HG03196 (cell line): ENCODE results near the gene MIER1.
"Not testable (repeated sequence)": the region's sequence is repeated elsewhere in the genome, so short reads cannot be mapped to it uniquely, and the experiment has no call there.

Source experiments
- ATAC-seq: cut with Tn5 transposase; IDR thresholded peaks from one replicate; pipeline ENCODE4 v1.9.1; 2021; ENCODE audit not compliant: unreplicated experiment

The MIER1 gene

DNA sequence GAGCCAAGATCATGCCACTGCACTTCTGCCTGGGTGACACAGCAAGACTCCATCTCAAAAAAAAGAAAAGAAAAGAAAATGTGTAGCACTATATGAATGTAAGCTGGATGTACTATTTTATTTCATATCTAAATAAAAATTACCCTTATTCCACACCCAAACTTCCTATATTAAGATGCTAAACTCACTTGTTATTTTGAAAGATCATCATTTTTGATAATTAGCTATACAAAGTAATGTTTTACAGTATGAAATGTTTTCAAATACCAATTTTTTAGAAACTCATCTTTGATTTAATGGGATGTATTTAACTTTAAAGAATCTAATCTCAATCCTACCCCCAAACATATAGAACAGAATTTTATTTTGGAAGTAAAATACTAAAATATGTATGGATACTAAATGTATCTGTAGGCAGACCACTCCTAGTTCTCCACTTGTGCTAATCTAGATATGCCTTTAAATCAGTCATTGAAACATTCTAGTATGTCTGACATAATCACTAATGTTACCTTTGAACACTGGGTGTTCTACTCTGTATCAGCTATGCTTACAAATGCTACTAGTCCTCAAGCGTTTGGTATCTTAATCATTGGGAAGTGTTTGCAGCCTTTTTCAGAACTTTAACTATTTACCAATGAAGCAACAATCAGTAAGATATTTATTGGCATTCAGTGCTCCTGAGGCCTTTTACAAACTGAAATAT is 12.9 kb downstream of the MIER1 start:
- ATAC-seq, result no peak

DNA sequence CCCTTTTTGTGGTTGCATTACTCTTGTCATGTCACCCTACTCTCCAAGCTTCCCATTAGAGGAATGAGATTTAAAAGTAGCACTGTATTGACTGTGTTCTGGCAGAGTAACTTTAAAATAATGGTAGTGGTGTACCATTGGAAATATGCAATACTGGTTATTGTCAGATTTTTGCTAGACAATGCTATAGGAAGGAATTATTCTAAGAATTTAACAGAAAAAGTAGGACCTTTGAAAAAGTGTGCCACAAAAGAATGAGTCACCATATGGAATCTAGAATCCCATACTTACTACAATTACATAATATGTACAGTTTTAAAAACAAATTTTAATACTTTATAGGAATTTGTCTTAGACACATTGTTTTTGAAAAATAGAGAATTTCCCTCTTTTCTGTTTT is 13.8 kb downstream of the MIER1 start:
- ATAC-seq, result no peak

DNA sequence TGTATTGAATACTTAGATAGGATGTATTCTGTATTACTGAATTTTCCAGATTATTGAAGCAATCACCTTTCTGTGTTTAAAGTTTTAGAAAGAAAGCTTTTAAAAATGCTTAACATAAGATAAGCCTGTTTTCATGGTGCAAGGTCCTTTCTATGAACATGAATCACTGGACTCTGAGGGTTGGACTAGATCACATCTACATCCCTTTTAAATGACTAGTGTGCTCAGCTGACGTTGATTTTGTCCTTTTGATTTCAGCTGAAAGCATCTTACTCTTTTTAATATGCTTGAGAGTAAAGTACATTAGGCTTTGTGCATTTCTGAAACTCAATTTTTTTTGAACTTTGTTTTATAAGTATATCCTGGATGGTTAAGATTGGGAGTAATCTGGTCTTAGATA is 16.2 kb downstream of the MIER1 start:
- ATAC-seq, result no peak

DNA sequence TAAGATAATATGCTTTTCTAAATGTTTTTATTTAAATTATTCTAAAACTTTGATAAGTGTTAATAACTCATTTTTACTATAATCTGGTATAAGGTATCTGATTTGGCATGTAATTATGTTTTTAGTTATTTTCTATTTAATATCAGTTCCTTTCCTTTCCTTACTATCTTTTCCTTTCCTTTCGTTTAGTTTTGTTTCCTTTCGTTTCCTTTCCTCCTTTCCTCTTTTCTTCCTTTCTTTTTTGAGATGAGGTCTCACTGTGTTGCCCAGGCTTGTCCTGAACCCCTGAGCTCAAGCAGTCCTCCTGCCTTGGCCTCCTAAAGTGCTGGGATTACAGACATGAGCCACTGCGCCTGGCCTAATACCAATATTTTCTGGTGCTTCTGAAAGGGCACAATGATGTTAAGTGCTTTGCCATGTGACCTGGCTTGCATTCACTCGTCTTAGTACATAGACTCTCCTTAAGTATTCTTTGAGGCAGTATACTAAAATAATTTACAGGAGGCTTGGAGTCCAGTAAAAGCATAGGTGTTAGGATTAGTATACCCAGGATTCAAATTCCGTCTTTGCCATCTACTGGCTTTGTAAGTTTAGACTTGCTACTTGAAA is 18.7 kb downstream of the MIER1 start:
- no peak for ATAC-seq

DNA sequence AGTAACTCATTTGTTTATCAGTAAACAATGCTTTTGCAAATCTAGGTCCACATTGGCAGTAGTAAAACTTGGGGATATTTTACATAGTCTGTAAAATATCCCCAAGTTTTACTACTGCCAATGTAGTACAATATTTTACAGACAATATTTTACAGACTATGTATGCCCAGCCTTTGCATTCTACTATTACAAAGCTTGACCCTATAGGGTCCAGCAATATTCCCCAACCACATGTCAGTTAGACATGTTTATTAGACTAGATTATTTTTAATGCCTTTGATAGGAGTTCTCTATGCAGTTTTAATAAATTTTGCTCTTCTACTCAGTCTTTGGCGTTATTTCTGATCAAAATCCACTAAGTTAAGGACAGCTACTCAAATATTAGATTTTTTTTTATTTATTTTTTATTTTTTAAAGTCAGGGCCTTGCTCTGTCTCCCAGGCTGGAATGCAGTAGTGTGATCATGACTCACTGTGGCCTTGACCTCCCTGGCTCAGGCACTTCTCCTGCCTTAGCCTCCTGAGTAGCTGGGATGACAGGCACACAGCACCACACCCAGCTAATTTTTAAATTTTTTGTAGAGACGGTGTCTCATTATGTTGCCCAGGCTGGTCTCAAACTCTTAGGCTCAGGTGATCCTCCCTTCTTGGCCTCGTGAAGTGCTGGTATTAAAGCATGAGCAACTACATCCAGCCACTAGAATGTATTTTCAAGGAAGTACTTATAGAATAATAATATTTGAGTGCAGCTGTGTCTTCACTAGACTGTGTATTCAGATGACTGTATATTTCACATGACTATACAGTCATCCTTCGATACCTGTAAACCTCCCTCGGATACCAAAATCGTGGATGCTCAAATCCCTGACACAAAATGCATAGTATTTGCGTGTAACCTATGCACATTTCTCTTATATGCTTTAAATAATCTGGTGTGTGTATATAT is 19.8 kb downstream of the MIER1 start:
- ATAC-seq, result no peak

DNA sequence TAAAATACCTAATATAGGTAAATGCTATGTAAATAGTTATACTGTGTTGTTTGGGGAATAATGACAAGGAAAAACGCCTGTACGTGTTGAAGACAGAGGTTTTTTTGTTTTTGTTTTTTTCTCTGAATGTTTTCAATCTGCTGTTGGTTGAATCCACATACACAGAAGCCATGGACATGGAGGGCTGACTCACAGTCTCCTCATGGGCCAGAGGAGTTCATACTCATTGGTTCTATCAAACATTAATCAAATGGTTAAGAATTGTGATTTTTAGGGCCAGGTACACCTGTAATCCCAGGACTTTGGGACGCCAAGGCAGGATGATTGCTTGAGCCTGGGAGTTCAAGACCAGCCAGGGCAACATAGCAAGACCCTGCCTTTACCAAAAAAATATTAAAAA is 20.5 kb downstream of the MIER1 start:
- no peak for ATAC-seq

DNA sequence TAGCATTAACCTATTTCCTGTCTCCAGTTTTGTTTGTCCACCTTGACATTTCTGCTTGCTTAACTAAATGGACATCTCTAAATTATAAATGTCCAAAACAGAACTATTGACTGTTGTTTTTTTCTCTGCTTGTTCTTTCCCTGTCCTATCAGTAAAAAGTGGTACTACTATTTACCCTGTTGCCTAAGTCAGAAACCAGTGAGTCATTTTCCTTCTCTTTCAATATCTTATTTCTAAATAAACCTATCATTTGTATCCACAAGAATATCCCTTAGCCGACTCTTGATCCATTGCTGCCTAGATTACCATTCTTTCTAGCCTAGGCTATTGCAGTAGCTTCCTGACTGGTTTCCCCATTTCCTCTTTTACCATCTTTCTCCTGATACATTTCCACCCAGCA is 22.5 kb downstream of the MIER1 start:
- ATAC-seq, result no peak

DNA sequence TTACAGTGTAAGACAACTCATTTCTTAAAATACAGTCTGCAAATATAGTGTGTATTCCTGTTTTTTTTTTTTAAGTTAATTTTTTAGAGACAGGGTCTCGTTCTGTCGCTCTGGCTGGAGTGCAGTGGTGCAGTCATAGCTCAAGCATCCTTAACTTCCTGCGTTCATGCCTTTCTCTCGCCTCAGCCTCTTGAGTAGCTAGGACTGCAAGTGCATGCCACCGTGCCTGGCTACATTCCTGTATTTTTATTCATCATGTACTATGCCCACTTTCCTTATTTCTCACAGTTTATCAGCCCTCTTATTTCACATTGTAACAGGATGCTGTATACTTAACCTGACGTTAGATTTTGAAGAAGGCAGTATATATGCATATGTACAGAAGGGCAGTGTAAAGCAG is 26.7 kb downstream of the MIER1 start:
- ATAC-seq, result no peak

DNA sequence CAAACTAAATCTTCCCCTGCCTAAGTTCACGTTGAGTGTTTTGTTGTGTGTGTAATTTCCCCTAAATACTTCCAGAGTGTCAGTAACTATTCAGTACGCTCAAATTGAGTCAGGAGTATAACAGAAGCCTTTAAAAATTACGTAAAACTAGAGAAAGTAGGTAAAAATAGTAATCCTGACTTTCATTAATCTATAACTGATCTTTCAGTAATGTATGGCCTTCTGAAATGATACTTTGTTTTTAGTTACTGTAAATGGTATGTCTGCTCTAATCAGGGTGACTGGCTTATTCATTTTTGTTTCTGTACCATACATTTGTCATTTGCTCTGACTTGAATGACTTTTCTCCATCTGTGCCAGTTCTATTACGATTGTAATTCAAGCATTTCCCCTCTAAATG is 29.4 kb downstream of the MIER1 start:
- peak; percentile 75 for ATAC-seq

DNA sequence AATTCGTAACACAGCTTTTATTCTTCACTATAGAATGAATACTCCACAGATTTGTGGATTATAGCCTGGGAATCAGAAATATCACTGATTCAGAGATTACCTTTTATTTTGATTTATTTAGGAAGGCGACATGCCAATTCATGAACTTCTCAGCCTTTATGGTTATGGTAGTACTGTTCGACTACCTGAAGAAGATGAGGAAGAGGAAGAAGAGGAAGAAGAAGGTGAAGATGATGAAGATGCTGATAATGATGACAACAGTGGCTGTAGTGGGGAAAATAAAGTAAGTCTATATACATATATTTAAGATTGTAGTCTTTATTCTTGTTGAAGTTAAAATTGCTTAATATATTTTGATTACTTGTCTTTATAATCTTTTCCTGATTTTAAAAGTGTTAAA is 33.1 kb downstream of the MIER1 start:
- ATAC-seq, result no peak

DNA sequence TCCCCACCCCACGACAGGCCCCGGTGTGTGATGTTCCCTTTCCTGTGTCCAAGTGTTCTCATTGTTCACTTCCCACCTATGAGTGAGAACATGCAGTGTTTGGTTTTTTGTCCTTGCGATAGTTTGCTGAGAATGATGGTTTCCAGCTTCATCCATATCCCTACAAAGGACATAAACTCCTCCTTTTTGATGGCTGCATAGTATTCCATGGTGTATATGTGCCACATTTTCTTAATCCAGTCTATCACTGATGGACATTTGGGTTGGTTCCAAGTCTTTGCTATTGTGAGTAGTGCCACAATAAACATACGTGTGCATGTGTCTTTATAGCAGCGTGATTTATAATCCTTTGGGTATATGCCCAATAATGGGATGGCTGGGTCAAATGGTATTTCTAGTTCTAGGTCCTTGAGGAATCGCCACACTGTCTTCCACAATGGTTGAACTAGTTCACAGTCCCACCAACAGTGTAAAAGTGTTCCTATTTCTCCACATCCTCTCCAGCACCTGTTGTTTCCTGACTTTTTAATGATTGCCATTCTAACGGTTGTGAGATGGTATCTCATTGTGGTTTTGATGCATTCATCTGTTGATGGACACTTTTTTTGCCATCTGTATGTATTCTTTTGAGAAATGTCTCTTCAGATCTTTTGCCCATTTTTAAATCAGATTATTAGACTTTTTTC is 41.5 kb downstream of the MIER1 start:
- not testable (repeated sequence) for ATAC-seq

DNA sequence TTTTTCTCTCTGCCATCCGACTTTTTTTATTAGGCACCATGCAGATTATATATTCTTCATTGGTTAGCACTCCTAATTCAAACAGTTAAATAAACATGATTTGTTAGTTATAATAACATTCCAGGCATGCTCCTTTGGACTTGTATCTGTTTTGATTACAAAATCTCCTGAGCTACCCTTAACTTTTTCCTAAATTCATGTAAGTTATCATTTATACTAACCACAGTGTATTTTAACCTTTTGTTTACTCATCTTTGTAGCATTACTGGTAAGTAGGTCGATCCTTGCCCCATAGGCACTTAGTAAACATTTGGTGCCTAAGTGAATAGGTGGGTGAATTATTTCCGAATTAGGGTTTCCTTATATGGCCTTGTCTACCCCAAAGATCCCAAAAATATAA is 43.8 kb downstream of the MIER1 start:
- no peak for ATAC-seq

DNA sequence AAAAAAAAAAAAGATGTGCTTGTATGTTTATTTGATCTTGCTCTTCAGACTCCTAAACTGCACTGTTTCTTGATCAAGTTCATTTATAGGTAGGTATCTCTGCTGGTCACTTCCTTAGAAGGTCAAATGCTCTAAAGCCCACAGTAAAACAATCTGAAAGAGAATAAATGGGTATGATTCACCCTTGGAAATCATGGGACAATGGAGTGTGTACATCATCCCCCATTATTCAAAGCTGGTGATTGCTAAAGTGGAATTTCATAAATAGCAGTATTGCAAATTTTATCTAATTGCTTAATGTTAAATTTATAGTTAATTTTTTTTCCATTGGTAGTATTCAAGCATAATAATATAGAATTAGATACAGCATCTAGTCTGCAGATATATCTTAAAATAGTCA is 53.4 kb downstream of the MIER1 start:
- no peak for ATAC-seq

DNA sequence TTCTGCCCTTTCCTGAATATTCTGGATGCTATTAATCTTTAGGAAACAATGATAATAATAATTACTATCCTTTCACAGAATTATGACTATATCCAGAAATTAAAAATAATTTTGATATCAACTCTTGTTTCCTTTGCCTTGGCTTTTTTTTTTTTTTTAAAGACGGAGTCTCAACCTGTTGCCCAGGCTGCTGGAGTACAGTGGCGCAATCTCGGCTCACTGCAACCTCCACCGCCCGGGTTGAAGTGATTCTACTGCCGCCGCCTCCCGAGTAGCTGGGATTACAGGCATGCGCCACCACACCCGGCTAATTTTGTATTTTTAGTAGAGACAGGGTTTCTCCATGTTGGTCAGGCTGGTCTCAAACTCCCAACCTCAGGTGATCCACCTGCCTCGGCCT is 54.8 kb downstream of the MIER1 start:
- ATAC-seq, result not testable (repeated sequence)

DNA sequence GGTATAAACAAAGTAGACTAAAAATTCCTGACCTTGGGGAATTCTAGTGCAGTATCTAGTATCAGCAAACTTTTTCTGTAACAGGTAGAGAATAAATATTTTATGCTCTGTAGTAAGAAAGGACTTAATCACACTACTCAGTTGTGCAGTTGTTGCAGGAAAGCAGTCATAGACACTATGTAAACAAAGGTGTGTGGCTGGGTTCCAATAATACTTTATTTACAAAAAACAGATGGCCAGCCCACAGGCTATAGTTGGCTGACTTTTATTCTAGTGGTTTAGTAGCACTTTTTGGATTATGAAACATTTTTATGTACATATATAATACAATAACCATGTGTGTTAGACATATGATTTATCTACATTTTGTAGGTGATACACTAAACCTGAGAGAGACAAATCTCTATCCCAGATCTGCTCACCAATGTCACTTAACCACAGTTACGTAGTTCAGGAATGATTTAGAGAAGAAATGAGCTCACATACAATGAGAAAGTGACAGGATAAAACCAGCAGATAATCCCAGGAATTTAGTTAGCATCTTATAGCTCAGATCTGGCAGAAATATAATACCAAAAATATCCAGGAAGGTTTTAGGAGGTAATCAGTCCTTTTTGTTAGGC is 56.1 kb downstream of the MIER1 start:
- ATAC-seq, result no peak

DNA sequence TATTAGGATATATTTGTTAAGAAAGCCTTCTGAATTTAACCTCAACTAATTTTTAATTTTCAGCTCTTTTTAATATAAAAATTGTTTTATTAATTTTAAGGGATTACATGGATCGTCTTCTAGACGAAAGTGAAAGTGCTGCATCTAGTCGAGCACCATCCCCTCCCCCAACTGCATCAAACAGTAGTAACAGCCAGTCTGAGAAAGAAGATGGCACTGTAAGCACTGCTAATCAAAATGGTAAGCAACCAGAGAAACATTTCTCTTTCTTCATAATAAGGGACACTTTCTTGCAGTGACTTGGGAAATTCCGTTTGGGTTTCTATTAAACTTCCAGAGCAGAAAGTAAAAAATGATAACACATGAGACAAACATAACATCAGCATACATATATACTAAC is 56.9 kb downstream of the MIER1 start:
- ATAC-seq, result no peak

DNA sequence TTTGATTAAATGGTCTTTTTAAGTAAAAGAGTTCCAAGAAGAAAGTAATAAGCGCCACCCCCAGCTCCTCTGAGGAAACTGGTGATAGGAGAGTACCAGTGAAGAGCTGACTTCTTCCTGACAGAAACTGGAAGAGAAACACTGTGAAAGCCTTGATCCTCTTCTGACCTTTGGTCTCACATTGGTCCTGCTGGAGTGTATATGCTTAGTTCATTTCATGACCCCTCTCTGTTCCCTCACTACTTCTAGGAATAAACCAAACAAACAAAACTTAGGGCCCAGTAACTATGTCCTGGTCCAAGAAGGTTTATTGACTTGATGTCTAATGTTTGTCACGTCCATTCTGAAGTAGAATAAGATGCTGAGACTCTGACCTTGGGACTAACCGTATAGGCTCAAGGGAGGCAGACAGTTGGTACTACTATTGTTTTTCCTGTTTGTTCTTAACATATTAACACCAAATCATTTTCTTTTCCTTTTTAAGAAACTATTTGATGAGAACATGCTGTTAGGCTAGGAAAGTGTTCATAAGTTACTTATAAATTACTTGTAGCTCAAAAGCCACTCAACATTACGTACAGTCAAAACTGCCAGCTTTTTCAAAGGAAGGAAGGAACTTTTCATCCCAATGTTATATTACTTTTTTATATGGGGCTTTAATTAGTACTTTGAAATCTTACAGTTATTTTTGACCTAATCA is 57.9 kb downstream of the MIER1 start:
- ATAC-seq, result peak; percentile 60

DNA sequence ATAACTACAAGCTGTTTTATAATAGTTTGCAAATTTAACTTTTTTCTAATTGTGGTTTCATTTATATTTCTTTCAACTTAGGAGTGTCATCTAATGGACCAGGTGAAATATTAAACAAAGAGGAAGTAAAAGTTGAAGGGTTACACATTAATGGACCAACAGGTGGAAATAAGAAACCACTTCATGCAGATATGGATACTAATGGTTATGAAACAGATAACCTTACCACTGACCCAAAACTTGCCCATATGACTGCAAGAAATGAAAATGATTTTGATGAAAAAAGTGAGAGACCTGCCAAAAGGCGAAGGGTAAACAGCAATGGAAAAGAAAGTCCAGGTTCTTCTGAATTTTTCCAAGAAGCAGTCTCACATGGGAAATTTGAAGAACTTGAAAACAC is 59.7 kb downstream of the MIER1 start:
- ATAC-seq, result peak; percentile 81

DNA sequence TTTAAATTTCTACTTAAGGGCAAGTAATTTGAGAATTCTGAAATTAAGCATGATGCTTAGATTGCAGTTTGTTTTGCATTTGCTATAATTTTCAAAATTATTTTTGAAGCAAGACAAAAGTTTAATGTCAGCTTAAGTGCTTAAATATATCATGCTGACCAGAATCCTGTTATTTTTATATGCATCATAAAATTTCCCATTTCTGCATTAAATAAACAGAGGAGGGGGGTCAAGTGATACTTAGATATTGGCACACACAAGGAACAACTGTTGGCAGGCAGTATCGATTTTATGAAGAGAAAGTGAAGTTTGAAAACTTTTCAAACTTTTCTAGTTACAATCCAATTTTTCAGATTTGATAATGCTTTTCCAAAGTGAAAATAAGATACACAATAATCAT is 61.0 kb downstream of the MIER1 start:
- no peak for ATAC-seq

DNA sequence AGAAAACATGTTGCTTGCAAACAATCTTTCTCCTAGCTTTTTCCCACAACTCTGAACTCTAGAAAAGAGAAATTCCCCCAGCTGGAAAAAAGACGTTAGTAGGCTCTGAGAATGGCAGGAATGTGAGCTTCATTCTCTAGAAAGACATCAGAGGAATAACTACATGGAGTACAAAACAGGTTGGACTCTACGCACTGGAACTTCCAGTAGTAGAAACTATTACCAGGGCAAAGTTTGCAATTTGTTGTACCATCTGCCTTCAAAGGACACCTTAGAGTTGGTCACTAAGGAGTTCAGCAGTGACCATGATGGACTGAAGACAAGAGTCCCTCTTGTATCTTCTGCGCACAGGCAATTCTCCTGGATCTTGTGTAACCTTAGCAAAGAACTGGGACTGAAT is 68.3 kb downstream of the MIER1 start:
- no peak for ATAC-seq
